IMR-90 (cell line): Measurements from ENCODE around the gene FUT7. TPM values are rescaled to one million over a fixed set of nuclear protein-coding genes. Genes with fewer than 3 reads are reported as not detected.

Experiments
- ATAC-seq: fragments of 200-7000 bp; cut with Tn5 transposase; 2 replicates; pipeline ENCODE4 v1.9.1; 2020; ENCODE audit warnings: low read depth, mild to moderate bottlenecking, moderate library complexity
- BruUV-seq: library from RNA; stranded (reverse); fragments of 400-500 nt; replicated peaks from 2 replicates; lab custom pipeline; 2021; lab: Mats Ljungman, UMichigan
- CTCF ChIA-PET: fragments of 300-600 bp; formaldehyde crosslinking; extraction: SDS; loops from one replicate; lab custom pipeline; 2021; ENCODE audit warnings: antibody characterized with exemption; lab: Yijun Ruan, JAX
- POLR2A ChIA-PET: fragments of 300-600 bp; sonication (Branson Sonifier 250); formaldehyde crosslinking; loops from one replicate; lab custom pipeline; 2022; ENCODE audit warnings: antibody characterized with exemption; ENCODE audit not compliant: unreplicated experiment; lab: Charles Lee
- DNase-seq: peaks from one replicate; pipeline ENCODE4 v3.0.0; 2013
- H2AFZ ChIP-seq: replicated peaks from 2 replicates; pipeline ENCODE3; 2013; ENCODE audit warnings: low read length, mild to moderate bottlenecking; ENCODE audit not compliant: poor library complexity
- H2AK5ac ChIP-seq: 2 replicates; pipeline ENCODE4 v1.6.1; 2013; ENCODE audit warnings: low read depth, low read length, inconsistent platforms
- H2AK9ac ChIP-seq: replicated peaks from 2 replicates; pipeline ENCODE3; 2013; ENCODE audit warnings: mild to moderate bottlenecking, low read depth, low read length, moderate library complexity; ENCODE audit not compliant: poor library complexity
- H2BK120ac ChIP-seq: 2 replicates; pipeline ENCODE4 v1.6.1; 2013; ENCODE audit warnings: low read depth, low read length, inconsistent platforms
- H2BK15ac ChIP-seq: 3 replicates; pipeline ENCODE4 v1.6.1; 2013; ENCODE audit warnings: low read depth, low read length, inconsistent platforms
- H2BK20ac ChIP-seq: 2 replicates; pipeline ENCODE4 v1.6.1; 2013; ENCODE audit warnings: low read depth, mild to moderate bottlenecking, inconsistent platforms, low read length, moderate library complexity
- H2BK5ac ChIP-seq: 2 replicates; pipeline ENCODE4 v1.6.1; 2013; ENCODE audit warnings: mild to moderate bottlenecking, low read depth, low read length, inconsistent platforms; ENCODE audit not compliant: poor library complexity, severe bottlenecking
- H3K14ac ChIP-seq: replicated peaks from 2 replicates; pipeline ENCODE4 v1.6.1; 2013; ENCODE audit warnings: low read depth, low read length, inconsistent platforms
- H3K18ac ChIP-seq: 2 replicates; pipeline ENCODE4 v1.6.1; 2013; ENCODE audit warnings: low read depth, low read length, control low read depth
- H3K23ac ChIP-seq: 2 replicates; pipeline ENCODE4 v1.6.1; 2013; ENCODE audit warnings: low read depth, low read length, inconsistent platforms
- H3K27ac ChIP-seq: 2 replicates; pipeline ENCODE4 v1.5.1; 2013; ENCODE audit warnings: mild to moderate bottlenecking, control low read depth, low read length; ENCODE audit not compliant: insufficient read depth
- H3K27me3 ChIP-seq: 2 replicates; pipeline ENCODE4 v1.6.1; 2013; ENCODE audit warnings: low read length; ENCODE audit not compliant: control insufficient read depth, insufficient read depth
- H3K36me3 ChIP-seq: 2 replicates; pipeline ENCODE4 v1.6.1; 2013; ENCODE audit warnings: low read length, mixed read lengths; ENCODE audit not compliant: control insufficient read depth, insufficient read depth
- H3K4ac ChIP-seq: 2 replicates; pipeline ENCODE4 v1.6.1; 2013; ENCODE audit warnings: low read depth, low read length, inconsistent platforms
- H3K4me1 ChIP-seq: 2 replicates; pipeline ENCODE4 v1.6.1; 2013; ENCODE audit warnings: low read length, mixed read lengths; ENCODE audit not compliant: control insufficient read depth, insufficient read depth
- H3K4me2 ChIP-seq: 2 replicates; pipeline ENCODE4 v1.6.1; 2013; ENCODE audit warnings: low read depth, mild to moderate bottlenecking, control low read depth, low read length, moderate library complexity
- H3K4me3 ChIP-seq: 2 replicates; pipeline ENCODE4 v1.5.1; 2013; ENCODE audit warnings: low read depth, mild to moderate bottlenecking, control low read depth, low read length, moderate library complexity; ENCODE audit not compliant: insufficient read depth
- H3K56ac ChIP-seq: 2 replicates; pipeline ENCODE4 v1.6.1; 2013; ENCODE audit warnings: low read length, inconsistent platforms; ENCODE audit not compliant: insufficient read depth; ENCODE audit errors: extremely low read depth
- H3K79me1 ChIP-seq, 2 experiments: 2 replicates each; pipeline ENCODE4 v1.6.1; 2013; ENCODE audit warnings: low read length in 2 of 2, inconsistent platforms in 1 of 2, low read depth in 1 of 2
- H3K9ac ChIP-seq: 2 replicates; pipeline ENCODE4 v1.6.1; 2013; ENCODE audit warnings: low read depth, low read length, control low read depth
- H3K9me1 ChIP-seq: 2 replicates; pipeline ENCODE4 v1.6.1; 2013; ENCODE audit warnings: low read length, inconsistent platforms; ENCODE audit not compliant: insufficient read depth
- H3K9me3 ChIP-seq: 2 replicates; pipeline ENCODE4 v1.6.1; 2013; ENCODE audit warnings: low read length; ENCODE audit not compliant: control insufficient read depth, insufficient read depth
- H4K20me1 ChIP-seq: 2 replicates; pipeline ENCODE4 v1.6.1; 2013; ENCODE audit warnings: low read length, inconsistent platforms; ENCODE audit not compliant: insufficient read depth
- H4K5ac ChIP-seq: 2 replicates; pipeline ENCODE4 v1.6.1; 2013; ENCODE audit warnings: mild to moderate bottlenecking, low read depth, low read length, control low read depth
- H4K8ac ChIP-seq, 2 experiments: 2 replicates each; pipeline ENCODE4 v1.6.1; 2013; ENCODE audit warnings: low read depth in 2 of 2, low read length in 2 of 2, control low read depth in 1 of 2, inconsistent platforms in 1 of 2
- H4K91ac ChIP-seq: 2 replicates; pipeline ENCODE4 v1.6.1; 2013; ENCODE audit warnings: low read depth, low read length, inconsistent platforms; ENCODE audit not compliant: insufficient read depth
- BHLHE40 ChIP-seq: fragments of 150-350 bp; IDR thresholded peaks from 2 replicates; pipeline ENCODE4 v1.6.1; 2016; ENCODE audit warnings: mild to moderate bottlenecking, low read depth, low read length
- CHD1 ChIP-seq: IDR thresholded peaks from 2 replicates; pipeline ENCODE4 v1.6.1; 2012; ENCODE audit warnings: low read depth, low read length, improper control_type of control experiment
- ELK1 ChIP-seq: fragments of 150-350 bp; IDR thresholded peaks from 2 replicates; pipeline ENCODE4 v1.6.1; 2016; ENCODE audit warnings: low read depth, mild to moderate bottlenecking, low read length, moderate library complexity, borderline replicate concordance
- MAFK ChIP-seq: IDR thresholded peaks from 2 replicates; pipeline ENCODE4 v1.6.1; 2012; ENCODE audit warnings: low read depth, low read length, improper control_type of control experiment
- MAZ ChIP-seq: IDR thresholded peaks from 2 replicates; pipeline ENCODE4 v1.6.1; 2012; ENCODE audit warnings: low read depth, mild to moderate bottlenecking, low read length, improper control_type of control experiment, moderate library complexity, borderline replicate concordance
- MXI1 ChIP-seq: IDR thresholded peaks from 2 replicates; pipeline ENCODE4 v1.6.1; 2012; ENCODE audit warnings: low read depth, mild to moderate bottlenecking, low read length, moderate library complexity, borderline replicate concordance
- NFE2L2 ChIP-seq: fragments of 150-350 bp; IDR thresholded peaks from 2 replicates; pipeline ENCODE4 v1.6.1; 2016; ENCODE audit warnings: low read depth, mild to moderate bottlenecking, low read length
- POLR2A ChIP-seq: IDR thresholded peaks from 2 replicates; pipeline ENCODE4 v1.6.1; 2012; ENCODE audit warnings: mild to moderate bottlenecking, low read depth, low read length
- RAD21 ChIP-seq: IDR thresholded peaks from 2 replicates; pipeline ENCODE4 v1.6.1; 2012; ENCODE audit warnings: low read length, improper control_type of control experiment
- RCOR1 ChIP-seq: IDR thresholded peaks from 2 replicates; pipeline ENCODE4 v1.6.1; 2012; ENCODE audit warnings: mild to moderate bottlenecking, low read length, improper control_type of control experiment; ENCODE audit not compliant: insufficient replicate concordance
- RFX5 ChIP-seq: IDR thresholded peaks from 2 replicates; pipeline ENCODE4 v1.8.0; 2012; ENCODE audit warnings: low read depth, mild to moderate bottlenecking, low read length, moderate library complexity
- SMC3 ChIP-seq: fragments of 150-350 bp; IDR thresholded peaks from 2 replicates; pipeline ENCODE4 v1.6.1; 2016; ENCODE audit warnings: low read depth, mild to moderate bottlenecking, antibody characterized with exemption, low read length, moderate library complexity
- USF2 ChIP-seq: fragments of 150-350 bp; IDR thresholded peaks from 2 replicates; pipeline ENCODE4 v1.6.1; 2017; ENCODE audit warnings: mild to moderate bottlenecking, antibody characterized with exemption, low read length, low read depth
- WGBS, 2 experiments: methylation state at CpG; one replicate each; pipeline versions ENCODE4 v1.1.5 to v1.1.7; 2013; ENCODE audit warnings: missing lambda C conversion rate in 2 of 2; ENCODE audit not compliant: insufficient read length in 1 of 2; ENCODE audit errors: extremely low coverage in 2 of 2; 5-methylcytosine and 5-hydroxymethylcytosine counted together
- dilution Hi-C: fragments of 300-500 bp; cut with HindIII; formaldehyde crosslinking; loops from one replicate; pipeline ENCODE4 v1.14.3; 2018; ENCODE audit warnings: low sequenced_read_pairs; ENCODE audit not compliant: unreplicated experiment
- in situ Hi-C: fragments of 300-500 bp; cut with MboI; formaldehyde crosslinking; loops from 3 replicates; pipeline ENCODE4 v1.14.3; 2019; ENCODE audit warnings: low sequenced_read_pairs, inconsistent platforms, mixed read lengths
- intact Hi-C: fragments of 100-400 bp; cut with micrococcal nuclease; formaldehyde crosslinking; loops from 2 replicates; pipeline ENCODE4 v1.10.0; 2022
- polyA plus RNA-seq, 3 experiments: library from polyadenylated mRNA; depleted of rRNA; stranded (reverse); fragments of >200 nt; gene quantifications; 2 replicates each; pipeline ENCODE4 v1.2.3, GENCODE V29; 2012; ENCODE audit warnings: low replicate concordance in 1 of 3
- total RNA-seq: library from RNA; depleted of rRNA; stranded (reverse); fragments of >200 nt; gene quantifications from 2 replicates; pipeline ENCODE4 v1.2.3, GENCODE V29; 2012
- TF ChIP-seq, protein P1 (sequence below): conservative IDR thresholded peaks from 2 replicates; pipeline ENCODE4 v1.5.1; 2012; ENCODE audit warnings: mild to moderate bottlenecking, low read depth, low read length, improper control_type of control experiment

FUT7 gene
- total and polyA plus RNA-seq, 2 of the 4 experiments (the other 2 are of a cell fraction), result not detected

- no peak overlapping the region for H3K27ac ChIP-seq
- in situ Hi-C loops (loop anchor here (10.0 kb wide), 1 partner anchor 249 kb away; no protein-coding TSS in a partner anchor), dilution Hi-C loops (no loop called here), intact Hi-C loops (no loop called here)
- no peak overlapping the region for H3K23ac ChIP-seq
- 72% methylated on average over 8 of the region's 15 CpGs; no CpG with 5 or more reads in 1 of the 2 experiments for WGBS, 2 experiments
- no peak overlapping the region for H2AFZ ChIP-seq
- peaks cover 5% of the 10 kb centered on the region for H3K36me3 ChIP-seq
- no peaks in the 10 kb centered on the region; the same call in 1 of the 2 replicates for H4K20me1 ChIP-seq
- DNase-seq (no peak), ATAC-seq (no peak)
- POLR2A ChIA-PET, result no interaction called here
- no peak overlapping the region for H3K14ac ChIP-seq
- H4K91ac ChIP-seq, result no peak overlapping the region
- no peak overlapping the region for H2BK120ac ChIP-seq
- H4K5ac ChIP-seq, result no peak overlapping the region
- H4K8ac ChIP-seq, result no peak overlapping the region
- H2AK5ac ChIP-seq, result no peak overlapping the region
- H3K18ac ChIP-seq, result no peak overlapping the region
- no peak overlapping the region for H3K4ac ChIP-seq
- H3K56ac ChIP-seq, result no peak overlapping the region
- H2BK15ac ChIP-seq, result no peak overlapping the region
- H3K27me3 ChIP-seq, result peaks cover 2% of the 10 kb centered on the region; the same call in 1 of the 2 replicates
- no peak overlapping the region for H2BK20ac ChIP-seq
- no peaks in the 10 kb centered on the region for H3K79me1 ChIP-seq
- no peaks in the 10 kb centered on the region for H3K9me3 ChIP-seq
- no peak overlapping the region for H2BK5ac ChIP-seq
- H3K9ac ChIP-seq, result no peak overlapping the region
- BruUV-seq, result no TSS peak
- TF ChIP-seq RCOR1, result no peak
- TF ChIP-seq, protein P1, sequence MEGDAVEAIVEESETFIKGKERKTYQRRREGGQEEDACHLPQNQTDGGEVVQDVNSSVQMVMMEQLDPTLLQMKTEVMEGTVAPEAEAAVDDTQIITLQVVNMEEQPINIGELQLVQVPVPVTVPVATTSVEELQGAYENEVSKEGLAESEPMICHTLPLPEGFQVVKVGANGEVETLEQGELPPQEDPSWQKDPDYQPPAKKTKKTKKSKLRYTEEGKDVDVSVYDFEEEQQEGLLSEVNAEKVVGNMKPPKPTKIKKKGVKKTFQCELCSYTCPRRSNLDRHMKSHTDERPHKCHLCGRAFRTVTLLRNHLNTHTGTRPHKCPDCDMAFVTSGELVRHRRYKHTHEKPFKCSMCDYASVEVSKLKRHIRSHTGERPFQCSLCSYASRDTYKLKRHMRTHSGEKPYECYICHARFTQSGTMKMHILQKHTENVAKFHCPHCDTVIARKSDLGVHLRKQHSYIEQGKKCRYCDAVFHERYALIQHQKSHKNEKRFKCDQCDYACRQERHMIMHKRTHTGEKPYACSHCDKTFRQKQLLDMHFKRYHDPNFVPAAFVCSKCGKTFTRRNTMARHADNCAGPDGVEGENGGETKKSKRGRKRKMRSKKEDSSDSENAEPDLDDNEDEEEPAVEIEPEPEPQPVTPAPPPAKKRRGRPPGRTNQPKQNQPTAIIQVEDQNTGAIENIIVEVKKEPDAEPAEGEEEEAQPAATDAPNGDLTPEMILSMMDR, result no peak
- no peak for TF ChIP-seq USF2
- no peak for TF ChIP-seq NFE2L2
- no peak for TF ChIP-seq MAFK
- no peak for TF ChIP-seq BHLHE40
- no peak for TF ChIP-seq ELK1
- TF ChIP-seq CHD1, result no peak
- no peak for TF ChIP-seq POLR2A
- no peak for TF ChIP-seq RFX5
- TF ChIP-seq MXI1, result no peak
- no peak for TF ChIP-seq MAZ
- no peak for TF ChIP-seq RAD21
- TF ChIP-seq SMC3, result no peak
- H3K4me3 ChIP-seq, result no peak overlapping the region
- H3K4me2 ChIP-seq, result no peak overlapping the region
- H2AK9ac ChIP-seq, result no peak overlapping the region
- H3K9me1 ChIP-seq, result no peaks in the 10 kb centered on the region
- no peaks in the 10 kb centered on the region for H3K4me1 ChIP-seq
- CTCF ChIA-PET, result interaction anchor here (0.6 to 3.1 kb wide), 6 partner anchors 12 to 247 kb away, joined by 3 to 27 read pairs (median 4); partner anchors contain the start of gene NPDC1
These were observed 2.3 kb upstream of the FUT7 start for GRCh38 chr9:137034039-137034708.
